ENCODE results near the gene TMEM184C.

TMEM184C gene

DNA sequence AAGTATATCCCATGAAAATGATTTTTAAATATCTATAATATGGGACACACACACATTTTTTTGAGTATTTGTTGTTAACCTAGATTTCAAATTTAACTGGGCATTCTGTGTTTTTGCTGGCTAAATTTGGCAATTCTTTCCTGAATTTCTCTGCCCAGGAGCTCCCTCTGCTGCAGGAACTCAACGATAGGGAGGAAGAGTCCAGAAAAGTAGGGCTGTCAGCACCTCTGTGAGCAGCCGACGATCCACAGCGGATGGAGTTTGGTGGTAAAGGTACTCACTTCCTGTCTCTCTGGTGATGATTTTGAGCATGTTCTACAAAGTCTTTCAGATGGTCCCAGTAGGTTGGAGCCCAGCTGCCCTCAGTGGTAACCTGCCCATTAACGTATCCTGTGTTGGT is 23.1 kb upstream of the TMEM184C start:
- TF ChIP-seq EZH2 (optimal IDR thresholded peaks at IDR 0.05; ENCODE audit: low read depth, low read length) (no peak), EZH2phosphoT487 (IDR thresholded peaks at IDR 0.05; ENCODE audit: low read length) (no peak)
- TF ChIP-seq, protein P1, sequence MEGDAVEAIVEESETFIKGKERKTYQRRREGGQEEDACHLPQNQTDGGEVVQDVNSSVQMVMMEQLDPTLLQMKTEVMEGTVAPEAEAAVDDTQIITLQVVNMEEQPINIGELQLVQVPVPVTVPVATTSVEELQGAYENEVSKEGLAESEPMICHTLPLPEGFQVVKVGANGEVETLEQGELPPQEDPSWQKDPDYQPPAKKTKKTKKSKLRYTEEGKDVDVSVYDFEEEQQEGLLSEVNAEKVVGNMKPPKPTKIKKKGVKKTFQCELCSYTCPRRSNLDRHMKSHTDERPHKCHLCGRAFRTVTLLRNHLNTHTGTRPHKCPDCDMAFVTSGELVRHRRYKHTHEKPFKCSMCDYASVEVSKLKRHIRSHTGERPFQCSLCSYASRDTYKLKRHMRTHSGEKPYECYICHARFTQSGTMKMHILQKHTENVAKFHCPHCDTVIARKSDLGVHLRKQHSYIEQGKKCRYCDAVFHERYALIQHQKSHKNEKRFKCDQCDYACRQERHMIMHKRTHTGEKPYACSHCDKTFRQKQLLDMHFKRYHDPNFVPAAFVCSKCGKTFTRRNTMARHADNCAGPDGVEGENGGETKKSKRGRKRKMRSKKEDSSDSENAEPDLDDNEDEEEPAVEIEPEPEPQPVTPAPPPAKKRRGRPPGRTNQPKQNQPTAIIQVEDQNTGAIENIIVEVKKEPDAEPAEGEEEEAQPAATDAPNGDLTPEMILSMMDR (IDR thresholded peaks at IDR 0.05; ENCODE audit: low read length), result no peak
- Histone ChIP-seq H3K36me3 (replicated peaks; ENCODE audit: insufficient read depth, low read length) (no peaks in the 10 kb centered on the region), H3K9me2 (replicated peaks; ENCODE audit: insufficient read depth, low read length) (no peaks in the 10 kb centered on the region), H3K9ac (ENCODE audit: low read length) (no peak overlapping the region), H3K79me2 (ENCODE audit: low read length) (no peaks in the 10 kb centered on the region), H3K27ac (ENCODE audit: low read length) (no peak overlapping the region), H3K4me2 (ENCODE audit: low read depth, low read length) (no peak overlapping the region), H3K4me3 (ENCODE audit: low read length) (no peak overlapping the region), H3K27me3 (replicated peaks; ENCODE audit: insufficient read depth, low read length) (no peaks in the 10 kb centered on the region), H4K20me1 (ENCODE audit: insufficient read depth, low read length) (no peaks in the 10 kb centered on the region), H3F3A (ENCODE audit: insufficient read depth, low read length) (no peaks in the 10 kb centered on the region), H3K4me1 (ENCODE audit: low read length) (no peaks in the 10 kb centered on the region), H2AFZ (ENCODE audit: low read length) (no peak overlapping the region), H3K9me3 (replicated peaks; ENCODE audit: insufficient read depth, low read length) (no peaks in the 10 kb centered on the region)
- DNase-seq, result no peak

DNA sequence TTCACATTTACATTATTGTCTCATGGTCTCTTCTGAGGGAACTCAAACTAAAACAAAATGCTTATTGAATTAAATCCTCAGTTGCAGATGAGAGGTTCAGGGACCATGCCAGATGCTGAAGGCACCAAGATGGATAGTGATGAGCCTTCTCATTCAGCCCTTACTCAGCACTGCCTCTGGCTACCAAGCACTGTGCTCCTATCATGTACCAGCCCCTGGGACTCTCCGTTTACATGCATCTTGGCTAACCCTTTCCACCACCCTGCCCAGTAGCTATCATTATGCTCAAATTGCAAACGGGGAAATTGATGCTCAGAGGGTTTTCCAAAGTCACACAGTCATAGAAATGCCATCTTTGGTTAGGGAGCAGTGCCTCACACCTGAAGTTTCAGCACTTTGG is 22.6 kb upstream of the TMEM184C start:
- Histone ChIP-seq H3K27ac (ENCODE audit: low read length) (no peak overlapping the region), H3K4me3 (ENCODE audit: low read length) (no peak overlapping the region), H3K4me1 (ENCODE audit: low read length) (no peaks in the 10 kb centered on the region), H3K27me3 (replicated peaks; ENCODE audit: insufficient read depth, low read length) (no peaks in the 10 kb centered on the region), H3F3A (ENCODE audit: insufficient read depth, low read length) (no peaks in the 10 kb centered on the region), H3K4me2 (ENCODE audit: low read depth, low read length) (no peak overlapping the region), H4K20me1 (ENCODE audit: insufficient read depth, low read length) (no peaks in the 10 kb centered on the region), H3K9me3 (replicated peaks; ENCODE audit: insufficient read depth, low read length) (no peaks in the 10 kb centered on the region), H3K9ac (ENCODE audit: low read length) (no peak overlapping the region), H3K36me3 (replicated peaks; ENCODE audit: insufficient read depth, low read length) (no peaks in the 10 kb centered on the region), H3K9me2 (replicated peaks; ENCODE audit: insufficient read depth, low read length) (no peaks in the 10 kb centered on the region), H3K79me2 (ENCODE audit: low read length) (no peaks in the 10 kb centered on the region), H2AFZ (ENCODE audit: low read length) (no peak overlapping the region)
- TF ChIP-seq EZH2phosphoT487 (IDR thresholded peaks at IDR 0.05; ENCODE audit: low read length) (no peak), EZH2 (optimal IDR thresholded peaks at IDR 0.05; ENCODE audit: low read depth, low read length) (no peak)
- TF ChIP-seq, protein P1 (IDR thresholded peaks at IDR 0.05; ENCODE audit: low read length), result no peak
- DNase-seq, result no peak

DNA sequence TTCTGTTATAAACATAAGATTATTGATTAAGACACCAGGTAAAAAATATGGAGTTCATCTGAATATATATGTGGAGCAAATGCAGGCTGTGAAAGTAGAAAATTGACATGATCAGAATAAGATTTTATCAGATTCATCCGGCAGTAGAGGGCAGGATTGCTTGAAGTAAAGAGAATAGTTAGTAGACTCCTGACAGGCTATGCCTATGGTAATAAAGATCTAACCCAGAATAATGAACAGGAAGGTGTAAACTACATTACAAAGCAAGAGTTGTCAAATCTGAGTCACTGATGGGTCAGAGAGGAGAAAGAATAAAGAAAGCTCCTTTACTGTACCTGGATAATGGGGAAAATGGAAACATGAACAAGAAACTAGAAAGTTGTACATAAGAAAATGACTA is 20.8 kb upstream of the TMEM184C start:
- H3K36me3 ChIP-seq (replicated peaks; ENCODE audit: insufficient read depth, low read length), result no peaks in the 10 kb centered on the region
- no peaks in the 10 kb centered on the region for H3K9me2 ChIP-seq (replicated peaks; ENCODE audit: insufficient read depth, low read length)
- no peaks in the 10 kb centered on the region for H4K20me1 ChIP-seq (ENCODE audit: insufficient read depth, low read length)
- no peak for TF ChIP-seq EZH2phosphoT487 (IDR thresholded peaks at IDR 0.05; ENCODE audit: low read length)
- no peak for TF ChIP-seq EZH2 (optimal IDR thresholded peaks at IDR 0.05; ENCODE audit: low read depth, low read length)
- TF ChIP-seq, protein P1 (IDR thresholded peaks at IDR 0.05; ENCODE audit: low read length), result no peak
- no peak for DNase-seq
- no peak overlapping the region for H3K4me2 ChIP-seq (ENCODE audit: low read depth, low read length)
- H3K4me1 ChIP-seq (ENCODE audit: low read length), result no peaks in the 10 kb centered on the region
- H2AFZ ChIP-seq (ENCODE audit: low read length), result no peak overlapping the region
- H3K79me2 ChIP-seq (ENCODE audit: low read length), result no peaks in the 10 kb centered on the region
- H3K27me3 ChIP-seq (replicated peaks; ENCODE audit: insufficient read depth, low read length), result no peaks in the 10 kb centered on the region
- H3K9ac ChIP-seq (ENCODE audit: low read length), result no peak overlapping the region
- no peak overlapping the region for H3K4me3 ChIP-seq (ENCODE audit: low read length)
- no peak overlapping the region for H3K27ac ChIP-seq (ENCODE audit: low read length)
- no peaks in the 10 kb centered on the region for H3K9me3 ChIP-seq (replicated peaks; ENCODE audit: insufficient read depth, low read length)
- no peaks in the 10 kb centered on the region for H3F3A ChIP-seq (ENCODE audit: insufficient read depth, low read length)
